ENCODE results near the gene CEBPB. TPM values are rescaled to one million over a fixed set of nuclear protein-coding genes. Genes with fewer than 3 reads are reported as not detected.

The CEBPB gene
- total RNA-seq, 1 experiment from 2014 or later, result 22.6 TPM

DNA sequence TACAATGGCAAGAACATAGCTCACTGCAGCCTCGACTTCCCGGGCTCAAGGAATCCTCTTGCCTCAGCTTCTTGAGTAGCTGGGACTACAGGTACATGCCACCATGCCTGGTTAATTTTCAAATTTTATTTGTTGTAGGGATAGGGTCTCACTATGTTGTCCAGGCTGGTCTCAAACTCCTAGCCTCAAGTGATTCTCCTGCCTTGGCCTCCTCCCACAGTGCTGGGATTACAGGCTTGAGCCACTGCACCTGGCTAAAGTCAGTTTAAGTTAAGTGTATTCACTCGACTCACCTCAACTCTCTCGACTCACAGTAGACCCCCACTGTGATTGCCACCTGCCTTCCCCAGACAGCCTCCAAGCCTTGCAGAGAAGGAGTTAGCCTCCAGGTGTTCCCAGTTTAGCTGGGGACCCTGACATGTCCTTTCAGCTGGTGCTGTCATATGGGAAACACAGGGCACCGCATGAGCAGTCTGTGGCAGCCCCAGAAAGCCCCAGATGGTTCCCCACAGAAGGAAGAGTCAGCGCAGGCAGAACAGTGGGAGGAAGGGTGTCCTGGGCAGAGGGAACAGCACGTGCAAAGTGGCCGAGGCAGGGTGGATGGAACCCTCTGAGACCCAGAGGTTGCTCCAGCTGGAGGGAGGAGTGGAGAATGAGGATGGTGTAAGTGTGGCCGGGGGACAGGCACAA lies 40.4 kb downstream of the CEBPB start:
- Histone ChIP-seq H3K56ac (ENCODE audit: insufficient read length, low read depth, low read length) (no peak overlapping the region), H3K9ac (ENCODE audit: extremely low read depth, insufficient read length, low read length) (no peak overlapping the region), H3K14ac (ENCODE audit: insufficient read depth, low read length) (no peak overlapping the region), H3K4me1 (ENCODE audit: insufficient read depth, low read length) (no peaks in the 10 kb centered on the region), H2BK5ac (ENCODE audit: insufficient read length, low read length) (no peak overlapping the region), H4K20me1 (ENCODE audit: control insufficient read depth, insufficient read depth, insufficient read length) (no peaks in the 10 kb centered on the region), H3K4ac (ENCODE audit: low read depth, low read length) (no peak overlapping the region), H3K18ac (ENCODE audit: insufficient read length, low read depth, low read length) (no peak overlapping the region), H3K27me3 (ENCODE audit: insufficient read depth, low read length) (no peaks in the 10 kb centered on the region), H3K9me3 (ENCODE audit: control insufficient read depth, low read depth, low read length) (no peaks in the 10 kb centered on the region), H2AK5ac (ENCODE audit: insufficient read length, low read length) (no peak overlapping the region), H2AFZ (ENCODE audit: low read length) (no peak overlapping the region), H4K91ac (ENCODE audit: insufficient read length, low read depth, low read length) (no peak overlapping the region), H3K23ac (ENCODE audit: insufficient read length, low read depth, low read length) (no peak overlapping the region), H2BK12ac (ENCODE audit: insufficient read length, low read depth, low read length) (no peak overlapping the region), H4K5ac (ENCODE audit: insufficient read length, low read depth, low read length) (no peak overlapping the region), H3K4me2 (ENCODE audit: insufficient read depth, insufficient read length, low read length) (no peak overlapping the region), H4K8ac (replicated peaks; ENCODE audit: insufficient read length, low read depth, low read length) (no peak overlapping the region), H3K79me1 (ENCODE audit: insufficient read depth, low read depth, low read length, poor library complexity, severe bottlenecking) (no peaks in the 10 kb centered on the region), H2BK20ac (ENCODE audit: low read depth, low read length, poor library complexity, severe bottlenecking) (no peak overlapping the region), H3K27ac (ENCODE audit: insufficient read length, low read depth, low read length) (no peak overlapping the region), H3K23me2 (ENCODE audit: insufficient read length, low read depth, low read length, poor library complexity, severe bottlenecking) (no peaks in the 10 kb centered on the region), H3T11ph (ENCODE audit: low read length) (no peak overlapping the region), H2BK120ac (ENCODE audit: low read depth, low read length, poor library complexity, severe bottlenecking) (no peak overlapping the region), H2BK15ac (ENCODE audit: low read depth, low read length) (no peak overlapping the region), H3K79me2 (ENCODE audit: insufficient read depth, low read length) (no peaks in the 10 kb centered on the region)
- DNase-seq, result no peak
- Mint-ChIP-seq H3K9me3 (no peaks in the 10 kb centered on the region), H3K4me3 (no peak overlapping the region), H3K27ac (no peak overlapping the region; a peak in 1 of 7 replicates), H3K27me3 (ENCODE audit: low read depth) (no peaks in the 10 kb centered on the region; the same call in 1 of the 2 replicates), H3K36me3 (ENCODE audit: insufficient read depth in 1 of 3, low read depth in 3 of 3) (no peaks in the 10 kb centered on the region), H3K4me1 (peaks cover 0 to 2% of the 10 kb centered on the region in 2 experiments; a peak in 1 of 4 replicates)
- WGBS (ENCODE audit: extremely low coverage, insufficient read length, low lambda C conversion rate), result no CpG with 5 or more reads among the region's 9 CpGs
- TF ChIP-seq, protein P1, sequence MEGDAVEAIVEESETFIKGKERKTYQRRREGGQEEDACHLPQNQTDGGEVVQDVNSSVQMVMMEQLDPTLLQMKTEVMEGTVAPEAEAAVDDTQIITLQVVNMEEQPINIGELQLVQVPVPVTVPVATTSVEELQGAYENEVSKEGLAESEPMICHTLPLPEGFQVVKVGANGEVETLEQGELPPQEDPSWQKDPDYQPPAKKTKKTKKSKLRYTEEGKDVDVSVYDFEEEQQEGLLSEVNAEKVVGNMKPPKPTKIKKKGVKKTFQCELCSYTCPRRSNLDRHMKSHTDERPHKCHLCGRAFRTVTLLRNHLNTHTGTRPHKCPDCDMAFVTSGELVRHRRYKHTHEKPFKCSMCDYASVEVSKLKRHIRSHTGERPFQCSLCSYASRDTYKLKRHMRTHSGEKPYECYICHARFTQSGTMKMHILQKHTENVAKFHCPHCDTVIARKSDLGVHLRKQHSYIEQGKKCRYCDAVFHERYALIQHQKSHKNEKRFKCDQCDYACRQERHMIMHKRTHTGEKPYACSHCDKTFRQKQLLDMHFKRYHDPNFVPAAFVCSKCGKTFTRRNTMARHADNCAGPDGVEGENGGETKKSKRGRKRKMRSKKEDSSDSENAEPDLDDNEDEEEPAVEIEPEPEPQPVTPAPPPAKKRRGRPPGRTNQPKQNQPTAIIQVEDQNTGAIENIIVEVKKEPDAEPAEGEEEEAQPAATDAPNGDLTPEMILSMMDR (conservative IDR thresholded peaks at IDR 0.05), result no peak
